VCaP (cell line): Measurements from ENCODE around the gene GRIN3A.

ENCODE experiments used
- H3K27ac ChIP-seq: fragments of 450-650 bp; 2 replicates; pipeline ENCODE4 v1.5.1; 2017
- TF ChIP-seq, protein P1 (sequence below): fragments of 450-650 bp; conservative IDR thresholded peaks from 2 replicates; pipeline ENCODE4 v1.5.1; 2017; ENCODE audit warnings: mild to moderate bottlenecking, moderate library complexity

GRIN3A gene

DNA sequence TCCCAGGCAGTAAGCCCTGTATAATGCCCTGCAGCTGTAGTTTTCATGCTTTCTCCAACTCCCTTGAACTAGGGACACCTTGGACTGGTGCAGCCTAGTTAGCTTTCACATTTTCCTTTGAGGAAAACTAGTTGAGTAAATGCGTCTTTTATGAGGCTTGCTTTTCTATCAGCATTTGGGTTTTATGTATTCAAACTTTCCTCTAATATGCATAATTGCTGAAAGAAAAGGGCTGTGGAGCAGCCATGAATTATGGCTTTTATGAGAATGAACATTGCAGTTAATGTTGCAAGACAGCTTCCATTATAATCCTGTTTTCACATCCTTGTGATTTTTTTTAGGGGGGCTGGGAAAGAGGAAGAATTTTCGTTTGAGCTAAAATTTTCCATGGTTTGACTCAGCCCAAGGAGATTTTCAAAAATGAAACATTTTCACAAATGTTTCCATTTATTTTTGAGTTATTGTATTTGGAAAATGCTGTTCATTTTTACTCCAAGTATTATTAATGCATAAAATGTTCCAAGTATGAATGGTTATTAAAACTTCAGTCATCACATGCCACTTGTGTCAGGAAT lies 85.8 kb downstream of the GRIN3A start:
- H3K27ac ChIP-seq = no peak overlapping the region
- TF ChIP-seq, protein P1, sequence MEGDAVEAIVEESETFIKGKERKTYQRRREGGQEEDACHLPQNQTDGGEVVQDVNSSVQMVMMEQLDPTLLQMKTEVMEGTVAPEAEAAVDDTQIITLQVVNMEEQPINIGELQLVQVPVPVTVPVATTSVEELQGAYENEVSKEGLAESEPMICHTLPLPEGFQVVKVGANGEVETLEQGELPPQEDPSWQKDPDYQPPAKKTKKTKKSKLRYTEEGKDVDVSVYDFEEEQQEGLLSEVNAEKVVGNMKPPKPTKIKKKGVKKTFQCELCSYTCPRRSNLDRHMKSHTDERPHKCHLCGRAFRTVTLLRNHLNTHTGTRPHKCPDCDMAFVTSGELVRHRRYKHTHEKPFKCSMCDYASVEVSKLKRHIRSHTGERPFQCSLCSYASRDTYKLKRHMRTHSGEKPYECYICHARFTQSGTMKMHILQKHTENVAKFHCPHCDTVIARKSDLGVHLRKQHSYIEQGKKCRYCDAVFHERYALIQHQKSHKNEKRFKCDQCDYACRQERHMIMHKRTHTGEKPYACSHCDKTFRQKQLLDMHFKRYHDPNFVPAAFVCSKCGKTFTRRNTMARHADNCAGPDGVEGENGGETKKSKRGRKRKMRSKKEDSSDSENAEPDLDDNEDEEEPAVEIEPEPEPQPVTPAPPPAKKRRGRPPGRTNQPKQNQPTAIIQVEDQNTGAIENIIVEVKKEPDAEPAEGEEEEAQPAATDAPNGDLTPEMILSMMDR = no peak

DNA sequence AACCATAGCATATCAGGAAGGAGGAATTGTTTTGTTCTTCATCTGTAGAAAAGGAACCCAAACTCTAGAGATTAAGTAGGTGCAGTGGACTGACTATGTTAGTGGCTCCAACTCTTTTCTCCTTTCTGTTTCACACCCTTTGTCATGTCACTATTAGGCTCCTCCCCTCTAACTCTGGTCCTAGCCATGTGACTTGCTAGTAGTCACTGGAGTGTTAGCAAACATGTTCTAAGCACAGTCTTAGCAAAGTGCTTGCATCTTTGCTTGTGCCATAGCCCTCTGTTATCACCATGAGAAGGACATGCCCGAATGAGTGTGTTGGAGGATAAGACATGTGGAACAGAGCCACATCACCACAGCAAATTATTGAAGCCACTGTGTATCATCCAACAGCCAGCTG lies 88.3 kb downstream of the GRIN3A start:
- TF ChIP-seq, protein P1 = no peak
- no peak overlapping the region for H3K27ac ChIP-seq

DNA sequence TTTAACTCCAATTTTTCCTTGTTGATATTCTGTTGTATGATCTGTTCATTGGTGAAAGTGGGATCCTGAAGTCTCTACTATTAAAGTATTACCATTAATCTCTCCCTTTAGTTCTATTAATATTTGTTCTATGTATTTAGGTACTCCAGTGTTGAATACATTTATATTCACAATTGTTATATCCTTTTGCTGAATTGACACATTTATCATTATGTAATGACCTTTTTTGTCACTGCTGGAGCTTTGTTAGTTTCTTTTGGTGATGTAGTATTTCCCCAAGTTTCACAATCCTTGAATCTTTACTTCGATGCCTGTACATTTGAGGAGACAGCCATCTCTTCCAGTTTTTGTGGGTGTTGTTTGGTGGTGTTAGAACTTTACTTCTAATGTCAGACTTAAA lies 90.0 kb downstream of the GRIN3A start:
- TF ChIP-seq, protein P1 = no peak
- no peak overlapping the region for H3K27ac ChIP-seq

DNA sequence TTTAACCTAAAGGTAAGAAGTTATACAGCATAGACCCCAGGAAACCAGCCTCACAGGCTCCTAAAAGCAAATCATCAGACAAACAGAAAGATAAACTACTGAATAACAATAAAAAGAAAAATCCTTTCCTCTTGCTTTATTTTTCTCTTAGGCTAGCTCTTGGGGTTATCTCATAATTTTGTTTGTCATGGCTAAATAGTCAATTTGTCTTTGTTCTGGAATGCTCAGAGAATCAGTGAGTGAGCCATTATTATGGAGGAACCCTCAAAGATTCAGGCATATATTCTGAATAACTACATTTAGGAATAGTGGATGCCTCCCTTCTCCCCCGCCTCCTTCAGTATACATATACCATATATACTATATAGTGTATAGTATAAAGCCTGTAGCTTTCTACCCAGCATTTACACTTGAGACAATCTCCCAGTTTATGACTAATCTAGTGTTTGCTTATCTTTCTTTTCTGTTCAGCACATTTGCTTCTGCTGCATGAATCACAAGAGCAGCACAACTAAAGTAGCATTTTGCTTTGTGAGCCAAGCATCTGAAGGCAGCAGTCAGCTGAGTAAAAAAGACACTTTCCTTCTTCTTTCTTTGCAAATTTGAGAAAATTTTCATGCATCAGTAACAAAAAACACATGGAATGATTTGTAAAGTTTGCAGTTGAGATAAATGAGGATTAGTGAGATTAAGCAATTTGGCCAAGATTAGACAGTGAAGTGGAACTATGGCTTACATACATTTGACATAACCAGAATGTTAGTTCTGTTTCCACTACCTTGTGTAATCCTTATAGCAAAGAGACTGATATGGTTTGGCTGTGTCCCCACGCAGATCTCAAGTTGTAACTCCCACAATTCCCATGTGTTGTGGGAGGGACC lies 98.4 kb downstream of the GRIN3A start:
- peak overlapping the region; percentile 66 for H3K27ac ChIP-seq
- TF ChIP-seq, protein P1 = no peak

DNA sequence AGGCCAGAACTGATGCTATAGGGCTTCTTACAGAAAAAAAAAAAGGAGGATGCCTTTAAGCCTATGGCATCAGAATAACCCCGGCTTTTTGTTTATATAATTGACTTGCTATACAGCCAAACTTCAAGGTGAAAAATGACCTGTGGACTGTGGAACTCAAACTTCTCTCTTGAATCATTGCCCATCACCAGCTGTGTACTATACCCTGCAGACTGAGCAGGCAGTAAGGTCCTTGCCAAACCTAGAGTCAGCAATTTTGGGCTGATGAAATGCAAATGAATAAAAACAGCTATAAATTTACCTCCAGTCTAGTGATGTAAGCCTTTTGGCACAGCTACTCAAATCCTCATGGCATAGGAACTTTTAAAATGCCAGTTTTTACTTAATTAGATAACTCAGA lies 99.1 kb downstream of the GRIN3A start:
- TF ChIP-seq, protein P1 = no peak
- peak overlapping the region; percentile 66 for H3K27ac ChIP-seq

DNA sequence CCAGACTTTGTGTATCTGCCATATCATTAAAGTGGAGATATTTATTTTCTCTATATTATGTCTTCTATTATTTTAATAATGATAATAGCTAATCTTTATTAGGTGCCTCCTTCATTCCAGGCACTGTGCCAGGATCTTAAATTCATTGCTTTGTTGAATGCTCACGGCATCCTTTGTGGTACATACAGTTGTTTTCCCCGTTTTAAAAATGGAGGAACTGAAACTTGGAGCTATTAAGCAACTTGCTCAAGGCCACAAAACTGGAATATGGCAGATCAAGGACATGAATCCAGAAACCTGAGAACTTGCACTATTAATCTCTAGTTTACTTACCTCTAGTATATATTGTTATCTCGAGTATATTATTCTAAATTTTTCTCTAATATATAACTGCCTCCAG lies 102.2 kb downstream of the GRIN3A start:
- TF ChIP-seq, protein P1 = no peak

DNA sequence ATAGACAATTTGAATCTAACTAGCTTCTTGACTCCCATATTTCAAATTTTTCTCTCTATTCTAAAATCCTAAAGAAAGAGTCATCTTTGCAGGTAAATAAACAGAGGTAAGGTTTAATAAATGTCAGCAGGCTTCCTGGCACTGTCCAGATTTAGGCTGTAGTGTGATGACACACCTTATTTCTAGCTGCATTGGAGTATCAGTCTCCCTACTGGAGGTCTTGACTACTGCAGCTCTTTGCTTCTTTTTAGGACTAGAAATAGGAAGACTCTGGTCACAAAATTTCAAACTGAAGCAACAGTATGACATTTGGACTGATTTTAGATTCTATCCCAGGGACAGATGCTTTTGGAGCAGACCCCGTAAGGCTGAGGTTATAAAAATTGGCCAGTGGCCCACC lies 103.0 kb downstream of the GRIN3A start:
- H3K27ac ChIP-seq = no peak overlapping the region
- TF ChIP-seq, protein P1 = no peak

More for the DNA sequence above, 102.2 kb downstream of the GRIN3A start:
- no peak overlapping the region for H3K27ac ChIP-seq
